A549 (cell line): ENCODE data around the gene C2CD4C. TPM values are rescaled to one million over a fixed set of nuclear protein-coding genes. Genes with fewer than 3 reads are reported as not detected.
A peak's percentile ranks its signal among the peaks of the same experiment; 100 is the strongest.

ENCODE experiments used
- ATAC-seq, 2 experiments: fragments of 200-7000 bp in 1 of 2; fragments of >200 bp in 1 of 2; cut with Nextera tagmentation in 1 of 2; cut with Tn5 transposase in 1 of 2; 3 replicates each; pipeline versions ENCODE4 v1.8.0 to v1.9.1; 2018 to 2020; ENCODE audit warnings: mild to moderate bottlenecking in 1 of 2, moderate library complexity in 1 of 2
- CTCF ChIA-PET: fragments of 300-600 bp; sonication (Branson Sonifier 250); formaldehyde crosslinking; extraction: SDS; loops from one replicate; lab custom pipeline; 2021; ENCODE audit warnings: antibody characterized with exemption, inconsistent platforms; lab: Yijun Ruan, JAX
- POLR2A ChIA-PET: fragments of 350-600 bp; formaldehyde crosslinking; extraction: SDS; loops from one replicate; lab custom pipeline; 2021; ENCODE audit warnings: antibody characterized with exemption, inconsistent platforms; lab: Yijun Ruan, JAX
- DNase-seq, 2 experiments: peaks; one replicate each; pipeline versions ENCODE4 v3.0.0 to v3.0.0-alpha.2; 2011 to 2016; ENCODE audit warnings: low read depth in 1 of 2, low spot score in 1 of 2
- FAIRE-seq: peaks from 2 replicates; lab custom pipeline; 2011; peaks lifted over from hg19 to GRCh38; lab: Jason Lieb, UNC
- H3K27ac ChIP-seq, 2 experiments: fragments of >200 bp; sonication (Bioruptor Twin); formaldehyde crosslinking; 3 replicates each; pipeline ENCODE4 v1.5.1; 2016 to 2017
- H3K4me1 ChIP-seq: fragments of >200 bp; sonication (Bioruptor Twin); formaldehyde crosslinking; 3 replicates; pipeline ENCODE4 v1.6.1; 2016
- H3K4me2 ChIP-seq: fragments of >200 bp; sonication (Bioruptor Twin); formaldehyde crosslinking; 3 replicates; pipeline ENCODE4 v1.6.1; 2016
- H3K4me3 ChIP-seq: fragments of >200 bp; sonication (Bioruptor Twin); formaldehyde crosslinking; 3 replicates; pipeline ENCODE4 v1.5.1; 2016
- H3K9me3 ChIP-seq: fragments of >200 bp; sonication (Bioruptor Twin); formaldehyde crosslinking; 3 replicates; pipeline ENCODE4 v1.6.1; 2016
- BCL3 ChIP-seq: fragments of >200 bp; sonication (Bioruptor Twin); formaldehyde crosslinking; IDR thresholded peaks from 3 replicates; pipeline ENCODE4 v1.6.1; 2016
- BHLHE40 ChIP-seq: IDR thresholded peaks from 2 replicates; pipeline ENCODE4 v1.6.1; 2012; ENCODE audit warnings: low read depth, low read length, inconsistent platforms
- CBX8 ChIP-seq: fragments of 200-600 bp; sonication (generic); IDR thresholded peaks from 2 replicates; pipeline ENCODE4 v1.6.1; 2016
- CEBPB ChIP-seq, 2 experiments: fragments of >200 bp in 1 of 2; sonication (Bioruptor Twin) in 1 of 2; formaldehyde crosslinking in 1 of 2; IDR thresholded peaks; 2 replicates each; pipeline ENCODE4 v1.6.1; 2012 to 2016
- EHF ChIP-seq: fragments of 250-450 bp; sonication (Bioruptor Pico); IDR thresholded peaks from 2 replicates; pipeline ENCODE4 v1.5.0; 2020; ENCODE audit warnings: mild to moderate bottlenecking
- EP300 ChIP-seq, 2 experiments: fragments of >200 bp; sonication (Bioruptor Twin); formaldehyde crosslinking; IDR thresholded peaks; 2 replicates in 1 of 2; 3 replicates in 1 of 2; pipeline ENCODE4 v1.6.1; 2016 to 2017
- ESRRA ChIP-seq: fragments of 150-350 bp; IDR thresholded peaks from 2 replicates; pipeline ENCODE4 v1.6.1; 2014; ENCODE audit warnings: mild to moderate bottlenecking, low read length, borderline replicate concordance
- FOSL2 ChIP-seq, 2 experiments: fragments of 450-650 bp in 1 of 2; fragments of >200 bp in 1 of 2; sonication (Bioruptor Twin) in 1 of 2; formaldehyde crosslinking; IDR thresholded peaks; 2 replicates each; pipeline versions ENCODE4 v1.5.0 to v1.6.1; 2016 to 2020; ENCODE audit warnings: mild to moderate bottlenecking in 1 of 2, moderate library complexity in 1 of 2
- FOXS1 ChIP-seq: fragments of 250-450 bp; sonication (Bioruptor Pico); IDR thresholded peaks from 2 replicates; pipeline ENCODE4 v1.5.0; 2020; ENCODE audit warnings: mild to moderate bottlenecking, moderate library complexity
- HOXB5 ChIP-seq: fragments of 250-450 bp; sonication (Bioruptor Pico); IDR thresholded peaks from 2 replicates; pipeline ENCODE4 v1.5.0; 2020; ENCODE audit warnings: mild to moderate bottlenecking, moderate library complexity
- POLR2A ChIP-seq: IDR thresholded peaks from 2 replicates; pipeline ENCODE4 v1.6.1; 2012; ENCODE audit warnings: mild to moderate bottlenecking, low read length
- POLR2AphosphoS2 ChIP-seq: conservative IDR thresholded peaks from 2 replicates; pipeline ENCODE4 v1.6.1; 2012; ENCODE audit warnings: low read length, improper control_type of control experiment, inconsistent platforms
- RAD21 ChIP-seq, 2 experiments: fragments of >200 bp in 1 of 2; sonication (Bioruptor Twin) in 1 of 2; formaldehyde crosslinking in 1 of 2; IDR thresholded peaks in 1 of 2; conservative IDR thresholded peaks in 1 of 2; 2 replicates in 1 of 2; 3 replicates in 1 of 2; pipeline ENCODE4 v1.6.1; 2012 to 2018; ENCODE audit warnings: inconsistent platforms in 1 of 2
- RCOR1 ChIP-seq: fragments of 150-350 bp; IDR thresholded peaks from 2 replicates; pipeline ENCODE4 v1.6.1; 2014; ENCODE audit warnings: antibody characterized with exemption, low read length, low read depth
- REST ChIP-seq: fragments of 200-600 bp; sonication (generic); IDR thresholded peaks from 2 replicates; pipeline ENCODE4 v1.6.1; 2016; ENCODE audit warnings: antibody characterized with exemption, mild to moderate bottlenecking, moderate library complexity
- SMC3 ChIP-seq: fragments of >200 bp; sonication (Bioruptor Twin); formaldehyde crosslinking; IDR thresholded peaks from 3 replicates; pipeline ENCODE4 v1.6.1; 2018; ENCODE audit warnings: inconsistent platforms
- TFCP2L1 ChIP-seq: fragments of 250-450 bp; sonication (Bioruptor Pico); IDR thresholded peaks from 2 replicates; pipeline ENCODE4 v1.5.0; 2021; ENCODE audit warnings: mild to moderate bottlenecking
- USF2 ChIP-seq: fragments of 450-650 bp; IDR thresholded peaks from 2 replicates; pipeline ENCODE4 v1.6.1; 2014; ENCODE audit warnings: antibody characterized with exemption
- ZC3H11A ChIP-seq: fragments of 450-650 bp; IDR thresholded peaks from 2 replicates; pipeline ENCODE4 v1.6.1; 2014; ENCODE audit warnings: antibody characterized with exemption, mild to moderate bottlenecking
- ZFP36 ChIP-seq: fragments of 450-650 bp; IDR thresholded peaks from 2 replicates; pipeline ENCODE4 v1.6.1; 2014; ENCODE audit warnings: borderline replicate concordance; ENCODE audit not compliant: partially characterized antibody
- ZSCAN20 ChIP-seq: fragments of 250-450 bp; sonication (Bioruptor Pico); IDR thresholded peaks from 2 replicates; pipeline ENCODE4 v1.8.0; 2022; ENCODE audit warnings: mild to moderate bottlenecking, moderate library complexity
- WGBS: methylation state at CpG from one replicate; pipeline ENCODE4 v1.1.6; 2017; ENCODE audit errors: missing lambda C conversion rate; 5-methylcytosine and 5-hydroxymethylcytosine counted together
- polyA plus RNA-seq, 4 experiments: library from polyadenylated mRNA; depleted of rRNA in 3 of 4; stranded (reverse); fragments of >200 nt; fragmentation: RNase III in 1 of 4; extraction: RNeasy Plus Mini Kit Qiagen cat#74134 plus additional on column Dnase treatment in 1 of 4; gene quantifications; 2 replicates in 3 of 4; 3 replicates in 1 of 4; pipeline ENCODE4 v1.2.3, GENCODE V29; 2011 to 2017

The C2CD4C gene
- polyA plus RNA-seq, 2 of the 4 experiments (the other 2 are of a cell fraction): 0.21 to 0.71 TPM

GRCh38 chr19:418761-419671 lies 10.1 kb upstream of the C2CD4C start:
- ChIA-PET POLR2A (no interaction called here), CTCF (interaction anchor here (0.6 kb wide), 1 partner anchor 57 kb away, joined by 3 read pairs; no protein-coding TSS in a partner anchor)
- DNase-seq (no peak), FAIRE-seq (no peak), ATAC-seq (peak in 1 of 2 experiments; percentile 35; a peak in 1 of 6 replicates)
- WGBS: 64% methylated on average over 34 of the region's 51 CpGs
- Histone ChIP-seq H3K4me3 (no peak overlapping the region), H3K4me2 (no peak overlapping the region), H3K4me1 (no peaks in the 10 kb centered on the region), H3K27ac (no peak overlapping the region), H3K9me3 (no peaks in the 10 kb centered on the region)
- TF ChIP-seq CEBPB (IDR thresholded peaks at IDR 0.05): no peak
- TF ChIP-seq REST: no peak
- no peak for TF ChIP-seq RAD21 (conservative IDR thresholded peaks at IDR 0.05 in 1 of 2, IDR thresholded peaks at IDR 0.05 in 1 of 2)
- no peak for TF ChIP-seq BHLHE40
- no peak for TF ChIP-seq EHF
- no peak for TF ChIP-seq POLR2AphosphoS2
- no peak for TF ChIP-seq TFCP2L1 (CRISPR knock-in tag)
- no peak for TF ChIP-seq ZFP36
- TF ChIP-seq USF2: no peak
- no peak for TF ChIP-seq POLR2A
- no peak for TF ChIP-seq CBX8
- TF ChIP-seq ZC3H11A: no peak
- no peak for TF ChIP-seq HOXB5 (CRISPR knock-in tag)
- TF ChIP-seq EP300 (IDR thresholded peaks at IDR 0.05): no peak
- TF ChIP-seq FOSL2 (IDR thresholded peaks at IDR 0.05): no peak
- no peak for TF ChIP-seq FOSL2 (CRISPR knock-in tag; IDR thresholded peaks at IDR 0.05)
- TF ChIP-seq FOXS1 (CRISPR knock-in tag): no peak
- TF ChIP-seq ESRRA: no peak
- TF ChIP-seq SMC3: no peak
- no peak for TF ChIP-seq RCOR1

- 40% methylated on average over 7 of the region's 14 CpGs for WGBS
- POLR2A ChIA-PET: no interaction called here
- Histone ChIP-seq H3K27ac (no peak overlapping the region), H3K4me3 (no peak overlapping the region), H3K9me3 (no peaks in the 10 kb centered on the region)
- CTCF ChIA-PET: no interaction called here
- no peak for ATAC-seq
- FAIRE-seq: no peak
- no peak for TF ChIP-seq ZSCAN20 (CRISPR knock-in tag)
- no peak for TF ChIP-seq BCL3
- TF ChIP-seq, all 56 proteins: peak for 0
- DNase-seq: no peak
- Histone ChIP-seq H3K4me1 (no peaks in the 10 kb centered on the region), H3K4me2 (no peak overlapping the region)
Measured at GRCh38 chr19:416416-416815, 7.5 kb upstream of the C2CD4C start.
